ENCODE data around the gene INTS1.

GRCh38 chr7:1478480-1478879 lies 25.7 kb downstream of the INTS1 start:
- TF ChIP-seq NFE2L2 (IDR thresholded peaks at IDR 0.05; ENCODE audit: low read depth, low read length) (no peak), POLR2A (IDR thresholded peaks at IDR 0.05; ENCODE audit: low read depth, low read length) (no peak), RCOR1 (IDR thresholded peaks at IDR 0.05; ENCODE audit: insufficient replicate concordance, low read length) (no peak), MAFK (IDR thresholded peaks at IDR 0.05; ENCODE audit: low read depth, low read length) (no peak)
- TF ChIP-seq, protein P1, sequence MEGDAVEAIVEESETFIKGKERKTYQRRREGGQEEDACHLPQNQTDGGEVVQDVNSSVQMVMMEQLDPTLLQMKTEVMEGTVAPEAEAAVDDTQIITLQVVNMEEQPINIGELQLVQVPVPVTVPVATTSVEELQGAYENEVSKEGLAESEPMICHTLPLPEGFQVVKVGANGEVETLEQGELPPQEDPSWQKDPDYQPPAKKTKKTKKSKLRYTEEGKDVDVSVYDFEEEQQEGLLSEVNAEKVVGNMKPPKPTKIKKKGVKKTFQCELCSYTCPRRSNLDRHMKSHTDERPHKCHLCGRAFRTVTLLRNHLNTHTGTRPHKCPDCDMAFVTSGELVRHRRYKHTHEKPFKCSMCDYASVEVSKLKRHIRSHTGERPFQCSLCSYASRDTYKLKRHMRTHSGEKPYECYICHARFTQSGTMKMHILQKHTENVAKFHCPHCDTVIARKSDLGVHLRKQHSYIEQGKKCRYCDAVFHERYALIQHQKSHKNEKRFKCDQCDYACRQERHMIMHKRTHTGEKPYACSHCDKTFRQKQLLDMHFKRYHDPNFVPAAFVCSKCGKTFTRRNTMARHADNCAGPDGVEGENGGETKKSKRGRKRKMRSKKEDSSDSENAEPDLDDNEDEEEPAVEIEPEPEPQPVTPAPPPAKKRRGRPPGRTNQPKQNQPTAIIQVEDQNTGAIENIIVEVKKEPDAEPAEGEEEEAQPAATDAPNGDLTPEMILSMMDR (conservative IDR thresholded peaks at IDR 0.05; ENCODE audit: low read depth, low read length) = no peak

Measured in IMR-90 (cell line).